Epithelial cell of esophagus (primary cell): Measurements from ENCODE around the gene EPHA4.
A peak's percentile ranks its signal among the peaks of the same experiment; 100 is the strongest.

ENCODE experiments used
- DNase-seq: peaks from one replicate; pipeline ENCODE4 v3.0.0; 2010; ENCODE audit warnings: low read depth
- H3K4me3 ChIP-seq: 2 replicates; pipeline ENCODE4 v1.5.1; 2011; ENCODE audit warnings: mild to moderate bottlenecking, low read length, control low read depth
- CTCF ChIP-seq: IDR thresholded peaks from 2 replicates; pipeline ENCODE4 v1.5.1; 2011; ENCODE audit warnings: low read depth, mild to moderate bottlenecking, low read length, control low read depth, inconsistent platforms; ENCODE audit not compliant: insufficient read depth; ENCODE audit errors: missing control alignments

Gene EPHA4

DNA sequence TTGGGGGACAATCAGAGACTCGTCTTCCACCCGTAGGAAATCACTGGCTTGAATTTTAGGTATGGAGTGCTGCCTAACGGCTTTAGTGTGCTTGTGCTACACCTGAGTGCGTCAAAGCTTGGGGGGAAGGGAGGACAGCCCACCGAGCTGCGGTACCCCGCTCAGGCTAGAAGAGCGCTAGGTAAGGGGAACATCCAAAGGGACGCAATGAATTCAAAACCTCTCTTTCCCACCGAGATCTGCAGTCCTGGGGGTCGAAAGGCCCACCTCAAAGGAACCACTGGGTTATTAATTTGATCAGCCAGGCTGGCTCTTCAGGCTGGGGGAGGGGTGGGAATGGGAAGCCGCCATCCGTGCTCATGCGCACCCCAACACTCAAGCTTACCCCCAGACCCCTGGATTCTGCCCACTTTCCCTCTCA lies 2.7 kb downstream of the EPHA4 start:
- H3K4me3 ChIP-seq = peak overlapping the region; percentile 88

DNA sequence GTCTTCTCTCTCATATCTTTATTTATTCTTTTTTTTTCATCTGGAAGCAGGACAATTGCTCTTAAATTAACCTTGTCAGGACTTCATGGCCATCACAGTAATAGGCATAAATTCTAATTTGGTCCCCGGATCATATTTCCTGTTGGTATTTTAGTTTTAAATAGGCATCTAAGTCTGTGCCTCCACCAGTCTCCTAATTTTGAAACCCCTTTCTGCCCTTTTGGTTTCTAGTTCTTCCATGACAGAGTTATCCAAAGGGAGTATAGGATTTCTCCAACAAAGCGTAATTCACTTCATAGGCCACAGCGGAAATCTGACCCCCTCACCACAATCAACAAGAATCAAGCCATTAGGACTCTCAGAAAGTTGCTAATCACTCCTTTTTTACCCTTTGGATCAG lies 3.8 kb downstream of the EPHA4 start:
- DNase-seq = no peak
- H3K4me3 ChIP-seq = no peak overlapping the region
- TF ChIP-seq CTCF = no peak

More for the DNA sequence above, 2.7 kb downstream of the EPHA4 start:
- no peak for TF ChIP-seq CTCF
- DNase-seq = no peak

GRCh38 chr2:221567809-221568208 lies 4.3 kb downstream of the EPHA4 start:
- no peak for TF ChIP-seq CTCF
- H3K4me3 ChIP-seq = no peak overlapping the region
- no peak for DNase-seq

DNA sequence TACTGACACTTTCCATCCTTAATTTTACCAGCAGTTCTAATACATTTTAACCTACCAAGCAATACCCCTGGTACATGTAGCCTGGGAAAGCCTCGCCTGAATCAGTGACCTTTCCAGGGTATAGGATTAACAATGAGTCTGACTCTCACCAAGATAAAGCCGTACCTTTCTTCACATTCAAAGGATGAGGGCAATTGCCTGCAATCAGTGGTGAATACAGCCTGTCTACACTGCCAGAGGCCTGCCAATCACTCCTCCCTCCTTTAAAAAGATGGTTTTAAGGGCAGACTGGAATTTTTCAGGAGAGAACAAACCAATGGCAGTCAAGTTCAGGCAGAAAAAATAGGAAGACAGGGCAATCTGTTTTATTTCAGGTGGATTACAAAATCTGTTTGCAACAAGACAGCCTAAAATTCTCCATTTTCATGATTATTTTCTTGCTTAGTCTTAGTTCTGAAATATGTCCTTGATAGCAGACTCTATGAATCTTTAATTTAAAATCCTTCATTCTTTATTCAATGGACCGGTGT lies 4.8 kb downstream of the EPHA4 start:
- TF ChIP-seq CTCF = no peak
- H3K4me3 ChIP-seq = no peak overlapping the region
- no peak for DNase-seq

GRCh38 chr2:221563270-221563985 lies 8.7 kb downstream of the EPHA4 start:
- no peak overlapping the region for H3K4me3 ChIP-seq
- no peak for TF ChIP-seq CTCF
- DNase-seq = no peak

GRCh38 chr2:221562226-221562625 lies 9.9 kb downstream of the EPHA4 start:
- no peak for TF ChIP-seq CTCF
- H3K4me3 ChIP-seq = no peak overlapping the region
- peak; percentile 16 for DNase-seq

DNA sequence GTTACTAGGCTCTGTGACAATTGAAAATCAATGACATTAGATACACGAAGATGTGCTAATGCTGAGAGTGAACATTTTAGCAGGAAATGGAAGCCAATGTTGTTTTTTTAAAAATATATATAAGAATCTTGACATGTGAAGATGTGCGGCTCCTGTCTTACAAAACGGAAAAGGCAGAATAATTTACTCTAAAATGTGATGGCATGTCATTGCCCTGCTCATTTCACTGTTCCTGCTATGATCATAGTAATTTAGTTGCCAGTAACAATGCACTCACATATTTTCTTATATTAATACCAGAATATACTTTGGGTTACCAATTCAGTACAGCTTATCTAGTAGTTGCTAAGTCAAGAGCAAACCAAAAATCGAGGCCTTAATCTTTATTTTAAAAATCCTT lies 10.3 kb downstream of the EPHA4 start:
- DNase-seq = no peak
- no peak overlapping the region for H3K4me3 ChIP-seq
- TF ChIP-seq CTCF = no peak
